NT2/D1 (cell line): ENCODE data around the gene NEDD9.

ENCODE experiments used
- SUZ12 ChIP-seq: IDR thresholded peaks from 2 replicates; pipeline ENCODE4 v1.6.1; 2011; ENCODE audit not compliant: insufficient read length, insufficient read depth; ENCODE audit errors: extremely low read depth
- YY1 ChIP-seq: IDR thresholded peaks from 2 replicates; pipeline ENCODE4 v1.6.1; 2011; ENCODE audit not compliant: insufficient read length, insufficient read depth
- ZNF274 ChIP-seq: IDR thresholded peaks from 2 replicates; pipeline ENCODE4 v1.6.1; 2011; ENCODE audit warnings: mild to moderate bottlenecking, low read depth, low read length

- TF ChIP-seq YY1 (no peak), SUZ12 (no peak), ZNF274 (no peak)
Observed at GRCh38 chr6:11270030-11271027, 37.9 kb upstream of the NEDD9 start.
